ENCODE results near the gene FGD3. TPM values are rescaled to one million over a fixed set of nuclear protein-coding genes. Genes with fewer than 3 reads are reported as not detected.

Gene FGD3
- total and polyA plus RNA-seq, 2 of the 8 experiments (the other 6 are each of a cell fraction or from before 2014, with no cell fraction given): 1.4 to 1.9 TPM

- H3K14ac ChIP-seq (ENCODE audit: insufficient read length): no peak overlapping the region
- no peak overlapping the region for H2AK5ac ChIP-seq (ENCODE audit: low read depth, low read length)
- ChIA-PET CTCF (ENCODE audit: partially characterized antibody) (interaction anchor here (2.8 kb wide), 1 partner anchor 26 kb away, joined by 15 read pairs; no protein-coding TSS in a partner anchor), POLR2A (ENCODE audit: partially characterized antibody) (no interaction called here)
- H4K5ac ChIP-seq (ENCODE audit: insufficient read length, low read depth, low read length): no peak overlapping the region
- H2BK12ac ChIP-seq (ENCODE audit: low read depth, low read length): peak overlapping the region; percentile 85; the same call in 1 of the 2 replicates
- H3K9ac ChIP-seq (replicated peaks in 1 of 4; ENCODE audit: extremely low read depth in 1 of 4, low read depth in 3 of 4, low read length in 3 of 4): no peak overlapping the region
- no peaks in the 10 kb centered on the region for H3K36me3 ChIP-seq (ENCODE audit: control insufficient read depth in 2 of 4, insufficient read depth in 4 of 4, low read length in 3 of 4)
- H3K18ac ChIP-seq (ENCODE audit: extremely low read depth, low read length): no peak overlapping the region
- H3K27me3 ChIP-seq (replicated peaks in 1 of 4; ENCODE audit: control insufficient read depth in 3 of 4, extremely low read depth in 1 of 4, insufficient read depth in 3 of 4, low read length in 3 of 4): no peaks in the 10 kb centered on the region; a peak in 1 of 7 replicates
- H4K20me1 ChIP-seq (replicated peaks in 1 of 2; ENCODE audit: control insufficient read depth in 1 of 2, insufficient read depth in 2 of 2, low read length in 2 of 2): no peaks in the 10 kb centered on the region
- H3K79me2 ChIP-seq (ENCODE audit: control insufficient read depth in 1 of 2, insufficient read depth in 2 of 2, low read length in 2 of 2): no peaks in the 10 kb centered on the region
- no peak for FAIRE-seq
- no peak for TF ChIP-seq POU5F1 (IDR thresholded peaks at IDR 0.05; ENCODE audit: low read depth, low read length)
- H2BK20ac ChIP-seq (ENCODE audit: low read length): peak overlapping the region; percentile 6
- H3K23me2 ChIP-seq (ENCODE audit: low read depth, low read length): no peaks in the 10 kb centered on the region
- no peaks in the 10 kb centered on the region; the same call in 1 of the 2 replicates for H3K79me1 ChIP-seq (ENCODE audit: low read depth, low read length)
- no peak overlapping the region for H3K56ac ChIP-seq (replicated peaks; ENCODE audit: insufficient read length, low read depth, low read length)
- DNase-seq (ENCODE audit: low read depth in 1 of 2, low spot score in 2 of 2): no peak
- H2BK120ac ChIP-seq (replicated peaks; ENCODE audit: low read depth, low read length): peak overlapping the region; percentile 90
- no peak overlapping the region for H3K23ac ChIP-seq (ENCODE audit: insufficient read length)
- peaks cover 0 to 13% (median 0%) of the 10 kb centered on the region in 4 experiments; a peak in 2 of 7 replicates for H3K4me1 ChIP-seq (replicated peaks in 1 of 4; ENCODE audit: control insufficient read depth in 3 of 4, insufficient read depth in 4 of 4, low read length in 3 of 4)
- WGBS, 2 experiments (ENCODE audit: extremely low coverage in 1 of 2, insufficient coverage in 1 of 2, insufficient read length in 1 of 2, insufficient replicate concordance in 2 of 2, low coverage in 1 of 2, low lambda C conversion rate in 2 of 2, missing lambda C conversion rate in 1 of 2): 88% methylated on average over 12 of the region's 12 CpGs; no CpG with 5 or more reads in 1 of the 2 experiments
- H3K4me3 ChIP-seq (ENCODE audit: extremely low read depth in 1 of 4, insufficient read depth in 2 of 4, low read depth in 3 of 4, low read length in 4 of 4): no peak overlapping the region
- H2BK15ac ChIP-seq (ENCODE audit: low read length): no peak overlapping the region
- no peak overlapping the region for H3K27ac ChIP-seq (ENCODE audit: low read depth, low read length)
- peak overlapping the region; percentile 92 for H4K91ac ChIP-seq (replicated peaks; ENCODE audit: insufficient read length, low read length)
- H2AFZ ChIP-seq (ENCODE audit: low read length): no peak overlapping the region
- 0 out of 2 replicates have a peak overlapping the region, but pooled peaks have one; percentile 42 for H2BK5ac ChIP-seq (ENCODE audit: low read depth, low read length)
- no peak overlapping the region for H3K4ac ChIP-seq (replicated peaks; ENCODE audit: insufficient read length, low read depth, low read length)
- H3K4me2 ChIP-seq (ENCODE audit: insufficient read depth in 1 of 2, low read depth in 2 of 2, low read length in 2 of 2): no peak overlapping the region
- H3K9me3 ChIP-seq (ENCODE audit: insufficient read depth in 2 of 2, low read depth in 1 of 2, low read length in 1 of 2): peaks cover 3 to 9% of the 10 kb centered on the region in 2 experiments
- H4K8ac ChIP-seq (ENCODE audit: extremely low read depth, insufficient read depth, low read length): no peak overlapping the region
Measured at GRCh38 chr9:92977279-92977678, 30.0 kb downstream of the FGD3 start.

Data from H1 (cell line).